GM21367 (cell line): ENCODE data around the gene URB1.
"Not testable (repeated sequence)": the region's sequence is repeated elsewhere in the genome, so short reads cannot be mapped to it uniquely, and the experiment has no call there.

ENCODE experiments used
- ATAC-seq: cut with Tn5 transposase; IDR thresholded peaks from one replicate; pipeline ENCODE4 v1.9.1; 2021; ENCODE audit not compliant: unreplicated experiment

The URB1 gene

DNA sequence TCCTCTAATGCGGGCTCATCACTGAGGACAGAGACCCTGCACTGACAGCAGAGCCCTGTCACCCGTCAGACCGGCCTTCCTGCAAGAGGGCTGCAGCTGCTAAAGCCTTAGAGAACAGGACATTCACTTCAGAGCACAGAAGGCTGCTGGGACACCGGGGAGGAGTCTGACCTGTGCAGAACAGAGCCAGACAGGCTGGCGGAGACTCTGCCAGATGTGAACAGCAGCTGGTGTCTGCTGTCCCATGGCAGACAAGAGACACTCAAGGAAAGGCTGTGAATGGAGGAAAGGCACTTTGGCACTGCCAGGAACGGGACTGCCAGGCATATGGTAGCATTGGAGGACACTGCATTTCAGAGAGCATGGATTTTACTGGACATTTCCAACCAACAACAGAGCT, 72.8 kb downstream of the URB1 start:
- ATAC-seq, result no peak

DNA sequence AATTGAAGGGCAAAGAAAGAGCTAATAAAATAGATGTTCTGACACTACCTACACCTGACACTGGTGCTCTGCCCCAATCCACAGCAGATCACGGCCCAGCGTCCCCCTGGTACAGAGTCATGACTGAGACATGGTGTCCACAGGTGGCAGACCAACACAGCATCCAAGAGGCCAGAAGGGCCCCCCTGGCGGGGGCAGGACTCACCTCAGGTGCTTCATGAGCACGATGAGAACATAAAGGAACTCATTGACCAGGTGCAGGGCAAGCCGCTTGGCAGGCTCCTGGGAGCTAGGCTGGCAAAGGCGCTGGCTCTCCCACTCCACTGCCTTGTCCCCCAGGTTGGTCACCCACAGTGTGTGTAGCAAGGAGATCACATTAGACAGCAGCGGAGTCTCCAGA, 73.8 kb downstream of the URB1 start:
- ATAC-seq, result no peak

DNA sequence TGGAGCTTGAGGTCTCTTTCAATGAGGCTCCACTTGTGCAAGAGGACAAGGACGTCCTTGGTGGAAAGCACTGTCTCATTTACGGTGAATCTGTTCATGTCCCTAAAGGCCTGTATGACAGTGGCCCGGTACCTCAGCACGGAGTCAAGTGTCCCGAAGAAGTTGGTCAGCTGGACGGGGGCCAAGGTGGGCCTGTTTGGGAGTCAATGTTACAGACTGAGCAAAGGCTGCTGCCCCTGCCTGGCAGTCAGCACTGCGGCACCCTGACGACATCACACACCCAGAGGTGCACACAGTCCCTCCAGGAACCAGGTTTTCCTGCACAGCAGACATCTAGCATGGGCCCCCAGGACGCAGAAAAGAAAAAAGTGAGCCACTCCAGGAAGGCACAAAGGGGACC, 75.1 kb downstream of the URB1 start:
- ATAC-seq, result no peak

DNA sequence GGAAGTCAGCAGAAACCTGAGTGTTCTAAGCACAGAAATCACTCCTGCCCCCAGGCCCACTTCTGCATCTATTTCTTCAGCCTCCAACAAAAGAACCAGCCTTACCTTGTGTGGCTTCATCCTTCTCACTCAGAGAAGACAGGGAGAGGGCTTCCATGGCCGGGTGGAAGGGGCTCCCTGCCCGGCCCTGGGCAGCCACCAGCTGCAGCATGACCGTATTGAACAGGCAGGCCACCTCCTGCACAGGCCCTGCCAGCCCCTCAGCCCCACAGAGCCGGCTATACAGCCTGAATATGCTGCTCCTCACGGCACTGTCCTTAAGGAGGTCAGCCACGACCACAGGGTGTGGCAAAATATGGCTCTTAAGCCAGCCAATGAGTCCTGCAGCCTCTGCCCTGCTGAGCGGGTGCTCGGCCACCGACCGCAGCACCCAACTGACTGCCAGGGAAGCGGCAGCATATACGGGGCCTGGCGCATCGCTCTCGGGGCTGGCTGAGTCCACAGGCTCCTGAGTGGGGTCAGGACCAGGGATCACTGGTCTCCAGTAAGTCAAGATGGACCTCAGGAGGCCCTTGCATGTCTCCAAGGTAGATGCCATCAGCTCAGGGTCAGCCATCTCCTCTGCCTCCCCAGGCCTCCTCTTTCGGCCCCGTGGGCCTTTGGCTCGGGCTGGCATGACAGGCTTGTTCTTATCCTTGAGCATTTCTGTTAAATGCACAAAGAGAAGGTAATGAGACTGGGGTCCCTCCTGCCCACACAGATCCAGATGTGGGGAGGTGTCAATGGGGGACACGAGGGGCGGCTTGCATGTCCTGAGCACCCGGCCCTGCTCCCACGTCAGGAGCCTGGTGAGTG, 76.2 kb downstream of the URB1 start:
- ATAC-seq, result no peak

DNA sequence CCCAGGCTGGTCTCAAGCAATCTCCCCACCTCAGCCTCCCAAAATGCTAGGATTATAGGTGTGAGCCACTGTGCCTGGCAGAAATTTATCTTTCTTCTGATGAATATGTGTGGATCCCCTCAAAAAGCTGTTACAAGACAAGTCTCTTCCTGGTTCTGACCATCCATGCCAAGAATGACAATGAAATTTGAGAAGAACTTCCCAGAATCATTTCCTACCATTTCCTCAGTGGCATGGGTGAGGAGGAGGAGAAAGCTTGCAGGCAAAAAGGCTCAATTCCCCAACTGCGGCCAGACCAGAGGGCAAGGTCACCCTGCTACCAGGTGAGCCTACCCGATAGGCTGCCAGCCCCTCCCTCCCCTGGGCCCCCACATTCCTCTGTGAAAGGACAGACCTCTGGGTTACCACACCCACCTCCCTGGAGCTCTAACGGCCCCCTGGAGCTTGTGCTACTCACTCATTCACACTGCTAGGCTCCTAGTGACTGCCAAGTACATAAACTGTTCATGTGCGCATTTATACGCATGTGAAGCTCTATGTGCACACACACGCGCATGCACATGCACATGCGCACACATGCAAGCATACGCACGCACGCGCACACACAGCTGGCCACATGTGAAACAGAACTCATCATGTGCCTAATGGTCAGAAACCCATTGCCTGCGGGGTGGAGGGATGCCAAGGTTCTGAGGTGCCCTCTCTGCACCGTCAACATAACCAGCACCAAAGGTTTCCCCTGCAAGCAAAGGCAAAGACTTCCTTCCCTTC, 77.1 kb downstream of the URB1 start:
- ATAC-seq, result no peak

DNA sequence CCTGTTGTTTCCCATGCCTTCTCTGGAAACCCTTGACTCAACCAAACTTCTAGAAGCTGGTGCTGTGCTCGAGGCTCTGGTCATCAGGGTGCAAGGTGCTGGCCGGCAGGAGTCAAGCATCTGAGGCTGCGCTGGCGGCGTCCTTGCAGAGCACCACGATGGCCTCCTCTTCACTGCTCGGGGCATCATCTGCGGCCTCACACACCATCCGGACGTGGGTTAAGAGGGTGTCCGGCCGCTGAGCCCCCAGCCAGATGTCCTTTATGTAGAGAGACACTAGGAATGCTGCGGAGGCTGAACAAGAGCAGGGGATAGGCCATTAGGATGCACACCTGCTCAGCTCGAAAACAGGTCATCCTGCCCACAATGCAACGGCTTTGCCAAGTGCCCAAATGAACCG, 78.0 kb downstream of the URB1 start:
- no peak for ATAC-seq

DNA sequence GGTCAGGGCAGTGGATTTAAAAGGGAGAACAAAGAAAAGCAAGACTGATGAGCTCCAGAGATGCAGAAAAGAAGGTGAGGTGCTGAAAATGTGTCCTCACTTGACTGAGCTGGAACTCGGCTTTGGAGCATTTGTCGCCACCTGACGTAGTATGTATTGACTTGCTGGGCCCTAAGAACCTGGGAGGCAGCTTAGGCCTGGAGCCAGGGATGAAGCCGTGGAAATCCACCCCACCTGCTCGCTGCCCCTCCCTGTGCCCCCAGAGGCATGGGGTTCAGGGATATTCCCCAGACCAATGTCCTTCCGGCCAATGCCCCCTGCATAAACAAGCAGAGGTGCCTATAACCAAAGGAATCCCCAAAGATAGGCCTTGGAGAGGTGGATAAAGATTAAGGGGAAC, 79.8 kb downstream of the URB1 start:
- no peak for ATAC-seq

DNA sequence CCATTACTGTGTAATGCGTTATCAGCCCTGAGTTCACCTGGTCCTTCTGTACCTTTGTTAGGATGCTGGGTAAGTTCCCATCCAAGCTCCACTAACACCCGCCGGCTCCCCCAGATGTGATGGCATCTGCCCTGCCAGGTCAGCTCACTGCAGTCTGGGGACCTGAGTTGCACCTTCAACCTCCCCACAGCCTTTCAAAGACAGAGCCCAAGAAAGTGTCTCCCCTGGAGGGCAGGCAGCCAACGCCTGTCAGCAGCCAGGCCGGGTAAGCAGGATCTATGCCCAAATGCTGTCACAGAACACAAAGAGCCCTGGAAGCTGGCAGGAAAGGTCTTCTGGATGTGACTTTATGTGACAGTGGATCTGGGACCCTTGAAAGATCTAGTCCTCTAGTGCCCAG, 80.5 kb downstream of the URB1 start:
- no peak for ATAC-seq

DNA sequence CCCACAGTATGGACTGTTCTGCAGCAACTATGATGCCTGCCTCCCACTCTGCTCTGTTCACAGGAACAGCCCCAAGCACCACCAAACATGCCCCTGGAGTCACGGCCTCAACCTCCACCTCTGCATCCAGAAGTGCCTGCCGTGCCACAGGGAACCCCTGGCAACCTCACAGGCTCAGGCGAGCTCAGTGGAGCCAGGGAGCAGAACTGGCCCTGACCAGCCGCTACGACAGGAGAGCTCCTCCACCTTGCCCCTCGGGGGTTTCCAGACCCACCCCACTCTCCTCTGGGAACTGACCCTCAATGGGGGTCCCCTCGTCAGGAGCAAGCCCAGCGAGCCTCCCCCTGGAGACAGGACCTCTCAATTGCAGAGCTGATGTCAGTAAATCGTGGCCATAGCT, 81.2 kb downstream of the URB1 start:
- no peak for ATAC-seq

DNA sequence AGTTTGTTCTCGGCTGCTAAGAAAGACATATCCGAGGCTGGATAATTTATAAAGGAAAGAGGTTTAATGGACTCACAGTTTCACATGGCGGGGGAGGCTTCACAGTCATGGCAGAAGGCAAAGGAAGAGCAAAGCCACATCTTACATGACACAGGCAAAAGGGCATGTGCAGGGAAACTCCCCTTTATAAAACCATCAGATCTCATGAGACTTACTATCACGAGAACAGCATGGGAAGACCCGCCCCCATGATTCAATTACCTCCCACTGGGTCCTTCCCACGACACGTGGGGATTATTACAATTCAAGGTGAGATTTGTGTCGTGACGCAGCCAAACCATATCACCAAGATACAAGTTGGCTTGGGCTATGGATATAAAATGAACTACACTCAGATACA, 81.8 kb downstream of the URB1 start:
- not testable (repeated sequence) for ATAC-seq

DNA sequence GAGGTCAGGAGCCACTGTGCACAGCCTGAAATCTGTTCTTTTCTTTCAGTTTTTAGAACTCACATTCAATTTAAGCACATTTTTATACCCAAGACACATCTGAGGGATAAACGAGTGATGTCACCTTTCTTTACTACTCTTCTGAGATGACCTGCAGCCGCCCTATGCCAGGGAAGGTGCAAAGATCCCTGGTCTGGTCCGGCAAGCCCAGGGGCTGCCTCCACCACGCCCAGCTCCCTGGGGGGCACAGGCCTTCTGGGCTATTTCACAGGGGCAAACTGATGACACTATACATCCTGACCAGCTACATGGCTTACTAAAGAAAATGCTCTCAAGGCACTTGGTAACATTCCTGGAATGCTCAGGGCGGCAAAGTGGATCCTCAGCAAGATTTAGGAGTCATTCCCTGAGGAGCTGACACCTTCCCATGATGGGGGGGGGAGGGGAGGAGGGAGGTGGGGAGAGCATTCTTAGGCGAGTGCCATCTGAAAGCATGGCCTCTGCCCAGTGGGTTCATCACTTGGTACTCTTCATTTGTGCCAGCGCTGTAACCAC, 82.8 kb downstream of the URB1 start:
- ATAC-seq, result no peak

DNA sequence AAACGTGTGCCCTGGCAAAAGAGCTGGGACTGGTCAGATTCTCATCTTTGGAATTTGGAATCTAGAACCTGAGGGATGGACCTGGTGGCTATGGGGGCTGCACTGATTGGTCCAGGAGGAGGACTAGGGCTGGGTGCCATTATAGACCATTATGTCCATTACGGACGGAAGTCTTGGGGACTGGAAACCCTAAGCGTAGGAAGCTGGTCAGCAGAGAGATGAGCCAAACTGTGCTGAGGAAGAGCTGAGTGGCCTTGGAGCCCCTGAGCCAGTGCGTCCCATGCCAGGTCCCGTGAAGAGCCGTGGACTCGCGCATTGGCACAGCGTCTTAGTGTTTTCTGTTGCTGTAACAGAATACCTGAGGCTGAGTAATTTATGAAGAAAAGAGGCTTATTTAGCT, 84.1 kb downstream of the URB1 start:
- no peak for ATAC-seq

DNA sequence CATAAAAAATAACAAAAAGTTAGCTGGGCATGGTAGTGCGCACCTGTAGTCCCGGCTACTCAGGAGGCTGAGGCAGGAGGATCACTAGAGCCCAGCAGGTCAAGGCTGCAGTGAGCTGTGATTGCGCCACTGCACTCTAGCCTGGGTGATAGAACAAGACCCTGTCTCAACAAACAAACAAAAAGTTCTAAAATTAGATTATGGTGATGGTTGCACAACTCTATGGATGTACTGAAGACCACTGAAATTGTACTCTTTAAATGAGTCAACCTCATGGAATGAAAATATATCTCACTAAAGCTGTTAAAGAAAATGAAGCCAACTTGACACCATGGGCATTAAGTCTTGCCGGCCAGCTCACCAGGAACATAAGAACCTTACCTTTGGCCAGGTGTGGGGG, 85.1 kb downstream of the URB1 start:
- no peak for ATAC-seq

DNA sequence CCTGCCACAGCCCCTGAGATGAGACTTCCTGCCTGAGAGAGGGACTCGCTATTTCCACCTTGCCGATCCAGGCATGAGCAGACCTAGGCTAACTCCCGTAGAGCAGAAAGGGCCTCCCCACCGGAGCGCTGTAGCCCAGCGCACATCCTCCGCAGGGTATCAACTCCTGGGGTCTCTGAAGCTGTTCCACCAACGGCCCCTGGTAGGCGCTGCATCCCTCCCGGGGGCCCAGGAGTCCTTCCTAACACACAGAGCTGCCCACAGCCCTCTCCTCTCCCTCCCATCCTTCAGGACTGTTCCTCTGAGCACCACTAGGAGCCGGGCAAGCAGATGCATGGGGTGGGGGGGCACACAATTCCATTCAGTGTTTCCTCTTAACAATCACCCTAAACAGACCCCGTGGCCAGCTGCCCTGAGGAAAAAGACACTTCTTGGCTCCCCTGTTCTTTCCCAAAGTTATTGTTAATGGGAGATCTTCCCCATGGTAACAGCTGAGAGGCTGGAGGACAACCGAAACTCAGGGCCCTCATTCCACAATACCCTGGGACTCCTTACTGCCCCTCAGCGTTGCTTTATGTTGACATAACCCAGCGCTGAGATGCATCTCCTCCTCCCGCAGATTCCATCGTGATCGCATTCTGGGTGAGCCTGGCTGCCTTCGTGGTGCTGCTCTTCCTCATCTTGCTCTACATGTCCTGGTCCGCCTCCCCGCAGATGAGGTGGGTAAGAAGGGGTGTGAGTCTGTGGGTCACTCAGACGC, 86.6 kb downstream of the URB1 start:
- no peak for ATAC-seq

DNA sequence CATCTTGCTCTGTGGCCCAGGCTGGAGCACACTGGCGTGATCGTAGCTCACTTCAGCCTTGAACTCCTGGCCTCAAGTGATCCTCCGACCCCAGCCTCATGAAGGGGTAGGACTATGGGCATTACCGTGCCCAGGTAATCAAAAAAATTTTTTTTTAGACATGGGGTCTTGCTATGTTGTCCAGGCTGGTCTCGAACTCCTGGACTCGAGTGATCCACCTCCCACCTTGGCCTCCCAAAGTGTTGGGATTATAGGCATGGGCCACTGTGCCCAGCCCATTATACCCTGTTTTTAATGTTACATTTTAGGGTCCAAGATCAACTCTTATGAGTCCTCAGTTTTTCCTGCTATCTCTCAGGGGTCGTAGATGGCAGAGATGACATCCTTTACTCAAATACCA, 87.8 kb downstream of the URB1 start:
- ATAC-seq, result no peak

DNA sequence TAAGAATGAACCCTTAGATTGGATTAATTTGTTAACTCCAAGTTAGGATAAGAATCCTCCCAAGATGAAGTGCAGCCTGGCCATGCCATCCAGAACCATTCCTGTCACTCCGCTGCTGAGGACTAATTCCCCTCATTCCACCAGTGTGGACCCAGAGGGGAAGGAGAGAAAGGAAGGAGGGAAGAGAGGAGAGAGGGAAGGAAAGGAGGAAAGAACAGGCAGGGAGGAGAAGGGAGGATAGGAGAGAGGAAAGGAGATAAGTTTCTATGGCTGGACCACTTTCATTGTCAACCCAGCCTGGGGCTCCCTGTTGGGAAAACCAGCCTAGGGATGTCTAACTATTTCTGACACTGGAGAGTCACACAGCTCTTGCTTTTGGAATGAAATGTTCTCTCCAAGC, 89.4 kb downstream of the URB1 start:
- ATAC-seq, result no peak

DNA sequence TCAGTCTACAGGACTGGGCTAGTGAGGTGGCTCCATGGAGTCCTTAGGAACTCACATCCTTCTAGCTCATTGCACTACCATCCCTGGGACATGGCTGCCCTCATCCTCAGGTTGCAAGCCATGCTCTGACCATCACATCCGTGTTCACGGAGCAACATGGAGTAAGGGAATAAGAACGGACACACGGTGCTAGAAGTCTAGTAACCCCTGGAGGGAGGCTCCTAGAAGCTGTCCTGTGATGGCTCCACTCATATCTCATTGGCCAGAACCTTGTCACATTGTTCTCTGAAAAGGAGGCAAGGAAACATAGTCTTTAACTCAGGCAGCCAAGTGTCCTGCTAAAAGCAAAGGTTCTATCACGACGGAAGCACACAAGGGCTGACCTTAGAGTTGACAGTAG, 90.3 kb downstream of the URB1 start:
- ATAC-seq, result no peak

DNA sequence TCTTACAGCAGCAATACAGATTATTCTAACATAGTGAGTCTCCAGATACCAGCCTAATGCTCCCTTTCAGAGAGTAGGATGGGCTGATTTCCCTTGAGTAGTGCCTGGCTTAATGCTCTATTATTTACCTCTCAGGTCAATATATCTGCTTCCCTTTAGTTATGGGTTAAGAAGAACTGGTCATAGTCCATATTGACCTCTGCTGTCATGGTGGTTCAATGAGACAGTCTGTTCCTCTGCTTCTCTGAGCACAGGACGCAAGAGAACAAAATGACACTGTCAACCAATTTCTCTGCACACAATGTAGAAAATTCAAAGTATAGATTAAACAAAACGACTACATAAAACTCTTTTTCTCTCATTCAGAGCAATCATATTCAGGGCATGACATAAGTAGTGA, 91.2 kb downstream of the URB1 start:
- no peak for ATAC-seq

DNA sequence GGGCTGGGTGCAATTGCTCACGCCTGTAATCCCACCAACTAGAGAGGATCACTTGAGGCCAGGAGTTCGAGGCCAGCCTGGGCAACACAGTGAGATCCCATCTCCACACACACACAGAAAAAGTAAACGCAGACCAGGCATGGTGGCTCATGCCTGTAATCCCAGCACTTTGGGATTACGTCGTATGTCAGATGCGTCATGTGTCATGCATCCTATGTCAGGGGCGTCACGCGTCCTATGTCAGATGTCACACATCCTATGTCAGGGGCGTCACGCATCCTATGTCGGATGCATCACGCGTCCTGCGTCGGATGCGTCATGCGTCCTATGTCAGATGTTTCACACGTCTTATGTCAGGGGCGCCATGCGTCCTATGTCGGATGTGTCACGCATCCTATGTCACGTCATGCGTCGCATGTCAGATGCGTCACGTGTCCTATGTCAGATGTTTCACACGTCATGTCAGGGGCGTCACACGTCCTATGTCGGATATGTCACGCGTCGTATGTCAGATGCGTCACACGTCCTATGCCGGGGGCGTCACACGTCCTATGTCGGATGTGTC, 92.6 kb downstream of the URB1 start:
- ATAC-seq, result no peak

DNA sequence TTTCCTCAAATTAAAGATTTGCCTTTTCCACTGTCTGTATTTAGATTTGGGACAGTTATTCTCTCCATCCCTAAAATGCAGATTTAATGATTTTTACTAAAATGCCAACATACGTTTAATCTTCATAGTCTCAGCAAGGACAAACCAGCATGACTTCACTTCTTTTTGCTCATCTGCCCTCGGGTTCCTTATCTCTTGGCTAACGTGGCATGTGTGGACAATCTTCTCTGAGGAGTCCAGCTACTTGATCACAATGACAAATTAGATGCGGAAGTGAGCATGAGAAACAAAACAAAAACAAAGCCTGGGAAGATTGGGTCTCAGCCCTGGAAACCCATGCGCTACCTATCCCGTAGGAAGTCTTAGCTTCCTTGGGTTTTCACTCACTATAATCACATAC, 93.1 kb downstream of the URB1 start:
- no peak for ATAC-seq

DNA sequence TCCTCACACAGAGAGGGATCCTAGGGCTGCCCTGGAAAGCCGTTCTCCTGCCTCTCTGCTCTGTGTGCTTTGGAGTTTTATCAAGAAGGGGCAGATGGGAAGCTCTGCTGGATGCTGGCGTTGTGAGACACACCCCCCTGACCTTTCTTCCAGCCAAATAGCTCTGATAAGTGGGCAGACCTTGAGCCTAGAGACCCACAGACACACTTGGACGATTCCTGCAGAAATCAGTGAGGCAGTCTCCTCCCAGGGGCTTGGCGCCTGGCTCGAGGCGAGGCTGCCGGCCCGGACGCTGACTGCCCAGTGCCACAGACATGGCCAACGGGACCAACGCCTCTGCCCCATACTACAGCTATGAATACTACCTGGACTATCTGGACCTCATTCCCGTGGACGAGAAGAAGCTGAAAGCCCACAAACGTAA, 94.1 kb downstream of the URB1 start, which contains the start of gene MRAP:
Gene MRAP, plus strand, starts transcription at position 198 of the 424 bp plus-strand sequence. Its CDS starts 117 bp downstream, at position 315.
- no peak for ATAC-seq
